K562 (cell line): ENCODE results near the gene DIS3L2. TPM values are rescaled to one million over a fixed set of nuclear protein-coding genes. Genes with fewer than 3 reads are reported as not detected.

ENCODE experiments used
- ATAC-seq: fragments of 200-7000 bp; cut with Tn5 transposase; 3 replicates; pipeline ENCODE4 v1.9.1; 2020; ENCODE audit warnings: moderate library complexity
- BruUV-seq: library from RNA; stranded (reverse); fragments of 400-500 nt; replicated peaks from 2 replicates; lab custom pipeline; 2021; lab: Mats Ljungman, UMichigan
- CTCF ChIA-PET: fragments of 300-600 bp; formaldehyde crosslinking; extraction: SDS; loops from one replicate; lab custom pipeline; 2021; ENCODE audit warnings: low intra/inter-chr PET ratio; lab: Yijun Ruan, JAX
- POLR2A ChIA-PET: fragments of 300-600, 350-650 bp; sonication (Branson Sonifier 250); formaldehyde crosslinking; extraction: SDS; loops from one replicate; lab custom pipeline; 2021; ENCODE audit warnings: antibody characterized with exemption, inconsistent platforms; lab: Yijun Ruan, JAX
- DNase-seq, 4 experiments: peaks; one replicate each; pipeline versions ENCODE4 v3.0.0 to v3.0.0-alpha.2; 2011 to 2018; ENCODE audit warnings: low spot score in 3 of 4, mixed read lengths in 3 of 4; ENCODE audit errors: extremely low read depth in 1 of 4
- FAIRE-seq: peaks from 2 replicates; lab custom pipeline; 2011; peaks lifted over from hg19 to GRCh38; lab: Jason Lieb, UNC
- H2AFZ ChIP-seq: 2 replicates; pipeline ENCODE4 v1.6.0; 2011; ENCODE audit warnings: low read depth, low read length, control low read depth, inconsistent platforms
- H3K27ac ChIP-seq: fragments of 200-600 bp; 3 replicates; pipeline ENCODE4 v1.8.0; 2011; ENCODE audit warnings: low read depth, mild to moderate bottlenecking, control low read depth, inconsistent platforms, low read length, moderate library complexity, mixed read lengths; ENCODE audit errors: extremely low read depth
- H3K27me3 ChIP-seq, 2 experiments: fragments of 300-600 bp in 1 of 2; 2 replicates in 1 of 2; 3 replicates in 1 of 2; pipeline versions ENCODE4 v1.6.0 to v1.8.0; 2011; ENCODE audit warnings: inconsistent platforms in 2 of 2, low read length in 2 of 2, mild to moderate bottlenecking in 1 of 2, mixed read lengths in 1 of 2, moderate library complexity in 1 of 2; ENCODE audit not compliant: control insufficient read depth in 2 of 2, insufficient read depth in 2 of 2
- H3K36me3 ChIP-seq: fragments of 300-600 bp; 3 replicates; pipeline ENCODE4 v1.8.0; 2011; ENCODE audit warnings: mild to moderate bottlenecking, low read length, inconsistent platforms; ENCODE audit not compliant: control insufficient read depth, insufficient read depth
- H3K4me1 ChIP-seq, 2 experiments: fragments of 200-600 bp in 1 of 2; replicated peaks in 1 of 2; 2 replicates in 1 of 2; 3 replicates in 1 of 2; pipeline versions ENCODE4 v1.5.1 to v1.8.0; 2011; ENCODE audit warnings: inconsistent platforms in 2 of 2, low read length in 2 of 2, mild to moderate bottlenecking in 1 of 2, mixed read lengths in 1 of 2, moderate library complexity in 1 of 2; ENCODE audit not compliant: control insufficient read depth in 2 of 2, insufficient read depth in 2 of 2
- H3K4me2 ChIP-seq: 2 replicates; pipeline ENCODE4 v1.6.1; 2011; ENCODE audit warnings: low read length, control low read depth, inconsistent platforms, mixed read lengths; ENCODE audit not compliant: insufficient read depth
- H3K4me3 ChIP-seq: fragments of 200-600 bp; sonication (generic), shearing (Covaris generic); 2 replicates; pipeline ENCODE4 v1.5.1; 2016; ENCODE audit warnings: control low read depth, inconsistent platforms
- H3K79me2 ChIP-seq: fragments of 200-600 bp; 3 replicates; pipeline ENCODE4 v1.8.0; 2011; ENCODE audit warnings: low read length, inconsistent platforms; ENCODE audit not compliant: control insufficient read depth, insufficient read depth
- H3K9ac ChIP-seq, 2 experiments: 2 replicates each; pipeline versions ENCODE4 v1.6.0 to v1.6.1; 2011; ENCODE audit warnings: low read depth in 2 of 2, low read length in 2 of 2, control low read depth in 1 of 2, inconsistent platforms in 1 of 2, mild to moderate bottlenecking in 1 of 2, mixed read lengths in 1 of 2; ENCODE audit not compliant: insufficient read depth in 1 of 2
- H3K9me1 ChIP-seq: one replicate; pipeline ENCODE4 v1.6.0; 2011; ENCODE audit warnings: inconsistent platforms, mild to moderate bottlenecking, low read length, moderate library complexity; ENCODE audit not compliant: control insufficient read depth, insufficient read depth
- H3K9me3 ChIP-seq: replicated peaks from 2 replicates; pipeline ENCODE4 v1.5.1; 2011; ENCODE audit warnings: low read depth, low read length, inconsistent platforms; ENCODE audit not compliant: control insufficient read depth, insufficient read depth
- H4K20me1 ChIP-seq: replicated peaks from 2 replicates; pipeline ENCODE4 v1.6.1; 2011; ENCODE audit warnings: low read length, inconsistent platforms, mixed read lengths; ENCODE audit not compliant: control insufficient read depth, insufficient read depth
- ARID4B ChIP-seq: sonication (generic); formaldehyde crosslinking; IDR thresholded peaks from 2 replicates; pipeline ENCODE4 v1.8.0; 2022; ENCODE audit warnings: mild to moderate bottlenecking, missing genetic modification reagents
- ATF7 ChIP-seq: fragments of 450-650 bp; IDR thresholded peaks from 2 replicates; pipeline ENCODE4 v1.7.1; 2014; ENCODE audit warnings: mild to moderate bottlenecking, moderate library complexity
- BMI1 ChIP-seq: fragments of 150-350 bp; IDR thresholded peaks from 2 replicates; pipeline ENCODE4 v1.6.1; 2014; ENCODE audit warnings: low read length
- CBFA2T3 ChIP-seq: fragments of 450-650 bp; IDR thresholded peaks from 2 replicates; pipeline ENCODE4 v1.6.1; 2017
- CCAR2 ChIP-seq: fragments of 200-400 bp; formaldehyde crosslinking; IDR thresholded peaks from 2 replicates; pipeline ENCODE4 v1.6.1; 2017; ENCODE audit warnings: mild to moderate bottlenecking, low read depth, low read length
- CEBPG ChIP-seq, 3 experiments: fragments of 200-800 bp in 1 of 3; sonication (Bioruptor generic) in 1 of 3; sonication (generic) in 1 of 3; formaldehyde crosslinking in 1 of 3; IDR thresholded peaks in 2 of 3; conservative IDR thresholded peaks in 1 of 3; 2 replicates each; pipeline versions ENCODE4 v1.6.1 to v1.8.0; 2016 to 2022; ENCODE audit warnings: missing compliant biosample characterization in 2 of 3, missing genetic modification characterization in 2 of 3, mild to moderate bottlenecking in 1 of 3, missing genetic modification reagents in 1 of 3
- CREB1 ChIP-seq, 2 experiments: sonication (generic) in 1 of 2; formaldehyde crosslinking in 1 of 2; IDR thresholded peaks; 2 replicates each; pipeline versions ENCODE4 v1.6.1 to v1.8.0; 2012 to 2022; ENCODE audit warnings: inconsistent platforms in 1 of 2, mild to moderate bottlenecking in 1 of 2, missing genetic modification reagents in 1 of 2, moderate library complexity in 1 of 2
- CREM ChIP-seq: IDR thresholded peaks from 2 replicates; pipeline ENCODE4 v1.6.1; 2014; ENCODE audit warnings: antibody characterized with exemption, low read depth
- HIVEP1 ChIP-seq: fragments of 250-450 bp; sonication (Bioruptor Pico); IDR thresholded peaks from 2 replicates; pipeline ENCODE4 v1.4.0; 2020; ENCODE audit warnings: mild to moderate bottlenecking
- NFE2 ChIP-seq: IDR thresholded peaks from 2 replicates; pipeline ENCODE4 v1.6.1; 2014; ENCODE audit warnings: antibody characterized with exemption, low read depth
- TCF7 ChIP-seq: sonication (generic); IDR thresholded peaks from 2 replicates; pipeline ENCODE4 v1.6.1; 2016; ENCODE audit warnings: antibody characterized with exemption, borderline replicate concordance
- TFAM ChIP-seq: fragments of 250-450 bp; sonication (Bioruptor Pico); conservative IDR thresholded peaks from 2 replicates; pipeline ENCODE4 v1.5.0; 2021; ENCODE audit warnings: mild to moderate bottlenecking, moderate library complexity
- WGBS: fragments of 100-300 bp; shearing (Covaris generic); methylation state at CpG from one replicate; pipeline ENCODE4 v1.1.6; 2016; ENCODE audit warnings: low coverage, mixed read lengths; ENCODE audit not compliant: insufficient coverage; ENCODE audit errors: missing lambda C conversion rate; 5-methylcytosine and 5-hydroxymethylcytosine counted together
- in situ Hi-C: fragments of 300-500 bp; cut with MboI; formaldehyde crosslinking; loops from 4 replicates; pipeline ENCODE4 v1.15.0; 2018; ENCODE audit warnings: inconsistent platforms, mixed read lengths
- intact Hi-C: fragments of 100-400 bp; cut with micrococcal nuclease; formaldehyde crosslinking; loops from 2 replicates; pipeline ENCODE4 v1.14.2; 2022
- polyA plus RNA-seq, 8 experiments: library from polyadenylated mRNA; depleted of rRNA in 4 of 8; stranded (reverse) in 5 of 8; unstranded in 3 of 8; fragments of >200 nt; fragmentation: Nextera tagmentation in 2 of 8; fragmentation: Illumina TruSeq in 1 of 8; extraction: Ambion mirVana in 2 of 8; extraction: Trizol in 1 of 8; gene quantifications; 2 replicates each; pipeline versions ENCODE4 v1.2.1 to v1.2.3, GENCODE V29; 2011 to 2014; ENCODE audit warnings: inconsistent platforms in 1 of 8, missing spikeins in 1 of 8
- total RNA-seq, 7 experiments: library from RNA; depleted of rRNA in 6 of 7; stranded (reverse); fragments of >200 nt in 6 of 7; fragmentation: Illumina TruSeq in 2 of 7; extraction: Trizol in 2 of 7; gene quantifications; 2 replicates each; pipeline versions ENCODE4 v1.2.1 to v1.2.3, GENCODE V29; 2011 to 2021; ENCODE audit warnings: low replicate concordance in 1 of 7
- TF ChIP-seq, protein P1 (sequence below): fragments of 450-650 bp; formaldehyde crosslinking; IDR thresholded peaks from 2 replicates; pipeline ENCODE4 v1.4.0; 2020; ENCODE audit warnings: mild to moderate bottlenecking, moderate library complexity
- TF ChIP-seq, protein P2 (sequence below): fragments of 450-650 bp; formaldehyde crosslinking; conservative IDR thresholded peaks from 2 replicates; pipeline ENCODE4 v1.4.0; 2022; ENCODE audit warnings: mild to moderate bottlenecking, missing genetic modification characterization

Gene DIS3L2
- total and polyA plus RNA-seq, 9 of the 15 experiments (the other 6 are each of a cell fraction or from before 2014, with no cell fraction given) = 1.5 to 19.2 (median 11.2) TPM

GRCh38 chr2:231917280-231918066, 44.0 kb upstream of the DIS3L2 start:
- Histone ChIP-seq H3K27me3 (peaks cover 8 to 48% of the 10 kb centered on the region in 2 experiments), H3K79me2 (no peaks in the 10 kb centered on the region), H3K9ac (no peak overlapping the region), H3K4me1 (peaks cover 0 to 4% of the 10 kb centered on the region in 2 experiments; a peak in 2 of 5 replicates), H3K4me3 (no peak overlapping the region), H2AFZ (no peak overlapping the region), H3K36me3 (no peaks in the 10 kb centered on the region), H3K27ac (no peak overlapping the region), H3K9me1 (no peaks in the 10 kb centered on the region), H3K4me2 (no peak overlapping the region), H4K20me1 (0 out of 2 replicates have a peak, but pooled peaks cover 4% of the 10 kb centered on the region), H3K9me3 (no peaks in the 10 kb centered on the region)
- in situ Hi-C loops (no loop called here), intact Hi-C loops (no loop called here)
- peak; percentile 87 for ATAC-seq
- peak; percentile 24 to 48 (median 39) for DNase-seq
- BruUV-seq = no TSS peak
- ChIA-PET POLR2A (interaction anchor here (0.9 to 1.0 kb wide), 2 partner anchors 17 to 408 kb away, joined by 3 to 5 read pairs; no protein-coding TSS in a partner anchor), CTCF (no interaction called here)
- no peak for FAIRE-seq
- 2% methylated on average over 6 of the region's 10 CpGs for WGBS
- TF ChIP-seq TFAM (CRISPR knock-in tag) (no peak), CREM (peak; percentile 53), ARID4B (no peak), ATF7 (peak; percentile 49; the same call in 1 of the 2 replicates), CREB1 (IDR thresholded peaks at IDR 0.05) (peak; percentile 64), CREB1 (CRISPR knock-in tag; IDR thresholded peaks at IDR 0.05) (peak; percentile 64; the same call in 1 of the 2 replicates), HIVEP1 (CRISPR knock-in tag) (no peak), CBFA2T3 (0 out of 2 replicates have a peak, but pooled peaks have one; percentile 8), TCF7 (peak; percentile 87; the same call in 1 of the 2 replicates), NFE2 (peak; percentile 40; the same call in 1 of the 2 replicates), BMI1 (no peak), CCAR2 (no peak), CEBPG (CRISPR knock-in tag; IDR thresholded peaks at IDR 0.05) (0 out of 2 replicates have a peak, but pooled peaks have one; percentile 19), CEBPG (tag; conservative IDR thresholded peaks at IDR 0.05 in 1 of 2, IDR thresholded peaks at IDR 0.05 in 1 of 2) (no peak)
- TF ChIP-seq, protein P1, sequence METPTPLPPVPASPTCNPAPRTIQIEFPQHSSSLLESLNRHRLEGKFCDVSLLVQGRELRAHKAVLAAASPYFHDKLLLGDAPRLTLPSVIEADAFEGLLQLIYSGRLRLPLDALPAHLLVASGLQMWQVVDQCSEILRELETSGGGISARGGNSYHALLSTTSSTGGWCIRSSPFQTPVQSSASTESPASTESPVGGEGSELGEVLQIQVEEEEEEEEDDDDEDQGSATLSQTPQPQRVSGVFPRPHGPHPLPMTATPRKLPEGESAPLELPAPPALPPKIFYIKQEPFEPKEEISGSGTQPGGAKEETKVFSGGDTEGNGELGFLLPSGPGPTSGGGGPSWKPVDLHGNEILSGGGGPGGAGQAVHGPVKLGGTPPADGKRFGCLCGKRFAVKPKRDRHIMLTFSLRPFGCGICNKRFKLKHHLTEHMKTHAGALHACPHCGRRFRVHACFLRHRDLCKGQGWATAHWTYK (CRISPR knock-in tag) = no peak
- TF ChIP-seq, protein P2, sequence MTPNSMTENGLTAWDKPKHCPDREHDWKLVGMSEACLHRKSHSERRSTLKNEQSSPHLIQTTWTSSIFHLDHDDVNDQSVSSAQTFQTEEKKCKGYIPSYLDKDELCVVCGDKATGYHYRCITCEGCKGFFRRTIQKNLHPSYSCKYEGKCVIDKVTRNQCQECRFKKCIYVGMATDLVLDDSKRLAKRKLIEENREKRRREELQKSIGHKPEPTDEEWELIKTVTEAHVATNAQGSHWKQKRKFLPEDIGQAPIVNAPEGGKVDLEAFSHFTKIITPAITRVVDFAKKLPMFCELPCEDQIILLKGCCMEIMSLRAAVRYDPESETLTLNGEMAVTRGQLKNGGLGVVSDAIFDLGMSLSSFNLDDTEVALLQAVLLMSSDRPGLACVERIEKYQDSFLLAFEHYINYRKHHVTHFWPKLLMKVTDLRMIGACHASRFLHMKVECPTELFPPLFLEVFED = no peak
